ENCODE data around the gene COL19A1. TPM values are rescaled to one million over a fixed set of nuclear protein-coding genes. Genes with fewer than 3 reads are reported as not detected.

Gene COL19A1
- total RNA-seq, 1 donor from 2014 or later = not detected

DNA sequence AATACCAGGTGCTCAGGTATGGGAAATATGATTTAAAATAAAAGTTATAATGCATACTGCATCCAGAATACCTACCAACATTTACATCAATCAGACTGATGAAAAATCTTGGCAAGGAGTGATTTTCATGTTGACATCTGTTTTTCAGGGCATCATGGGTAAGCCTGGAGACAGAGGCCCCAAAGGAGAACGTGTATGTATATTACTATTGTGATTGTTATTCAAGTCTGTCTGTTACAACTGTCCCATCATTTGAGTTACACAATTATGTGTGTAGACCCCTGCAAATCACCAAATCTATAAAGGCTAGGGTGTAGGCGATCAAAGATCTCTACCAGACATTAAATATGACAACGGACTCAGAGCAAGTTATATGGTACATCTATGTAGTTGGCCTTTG is 318.4 kb downstream of the COL19A1 start:
- H3K27me3 ChIP-seq = no peaks in the 10 kb centered on the region
- intact Hi-C loops (cut with DNase I) = no loop called here
- no peaks in the 10 kb centered on the region for H3K36me3 ChIP-seq
- no peaks in the 10 kb centered on the region for H3K4me1 ChIP-seq
- ATAC-seq (no peak), DNase-seq (no peak)
- no peak overlapping the region for H3K27ac ChIP-seq
- H3K9me3 ChIP-seq = no peaks in the 10 kb centered on the region
- TF ChIP-seq CTCF (IDR thresholded peaks at IDR 0.05) = no peak
- no peak overlapping the region for H3K4me3 ChIP-seq

DNA sequence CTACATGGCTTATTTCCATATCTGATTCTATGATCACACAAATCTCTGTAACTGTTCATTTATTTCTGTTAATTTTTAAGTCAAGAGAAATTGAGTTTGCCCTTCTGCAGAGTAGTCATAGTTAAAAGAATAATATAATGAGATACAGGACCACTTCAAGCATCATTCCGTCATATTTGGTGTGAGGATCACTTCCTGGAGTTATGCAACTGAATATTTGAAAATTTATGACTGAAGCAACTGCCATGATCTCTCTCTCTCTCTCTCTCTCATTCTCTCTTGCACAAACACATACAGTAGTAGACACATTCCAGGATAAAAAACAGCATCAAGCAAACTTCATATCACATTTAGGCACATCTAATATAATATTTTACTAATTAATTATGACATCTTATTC is 320.1 kb downstream of the COL19A1 start:
- no peaks in the 10 kb centered on the region for H3K4me1 ChIP-seq
- H3K27ac ChIP-seq = no peak overlapping the region
- TF ChIP-seq CTCF (IDR thresholded peaks at IDR 0.05) = no peak
- no peak overlapping the region for H3K4me3 ChIP-seq
- no peaks in the 10 kb centered on the region for H3K9me3 ChIP-seq
- no peaks in the 10 kb centered on the region for H3K27me3 ChIP-seq
- ATAC-seq (no peak), DNase-seq (no peak)
- intact Hi-C loops (cut with DNase I) = no loop called here
- no peaks in the 10 kb centered on the region for H3K36me3 ChIP-seq

DNA sequence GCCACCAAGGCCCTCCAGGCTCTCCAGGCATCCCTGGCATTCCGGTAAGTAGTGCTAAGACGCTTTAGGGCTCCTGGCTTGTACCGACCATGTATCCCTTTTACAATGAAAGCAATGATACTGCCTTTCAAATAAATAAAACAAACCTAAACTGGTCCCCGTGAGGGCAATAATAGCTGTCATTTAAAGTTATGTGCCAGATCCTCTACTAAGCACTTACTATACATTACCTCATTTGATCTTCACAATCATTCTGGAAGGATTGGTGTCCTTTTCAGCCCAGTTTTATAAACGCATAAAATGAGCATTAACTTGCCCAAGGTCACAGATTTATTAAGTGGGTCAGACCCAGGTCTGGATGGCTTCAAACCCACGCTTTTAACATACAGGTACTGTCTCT is 321.8 kb downstream of the COL19A1 start:
- Histone ChIP-seq H3K27me3 (no peaks in the 10 kb centered on the region), H3K4me1 (no peaks in the 10 kb centered on the region), H3K27ac (no peak overlapping the region), H3K36me3 (no peaks in the 10 kb centered on the region), H3K4me3 (no peak overlapping the region), H3K9me3 (no peaks in the 10 kb centered on the region)
- no peak for TF ChIP-seq CTCF (IDR thresholded peaks at IDR 0.05)
- DNase-seq (no peak), ATAC-seq (no peak)
- intact Hi-C loops (cut with DNase I) = no loop called here

- Histone ChIP-seq H3K4me1 (no peaks in the 10 kb centered on the region), H3K27ac (no peak overlapping the region), H3K4me3 (no peak overlapping the region), H3K36me3 (no peaks in the 10 kb centered on the region), H3K9me3 (no peaks in the 10 kb centered on the region), H3K27me3 (peaks cover 4% of the 10 kb centered on the region)
- no peak for DNase-seq
- ATAC-seq = no peak
- TF ChIP-seq CTCF (IDR thresholded peaks at IDR 0.05) = no peak
- intact Hi-C loops (cut with DNase I) = no loop called here
Observed at GRCh38 chr6:70194421-70194820, 328.1 kb downstream of the COL19A1 start.

GRCh38 chr6:70196531-70196930 is 330.2 kb downstream of the COL19A1 start:
- Histone ChIP-seq H3K27ac (no peak overlapping the region), H3K9me3 (no peaks in the 10 kb centered on the region), H3K4me3 (no peak overlapping the region), H3K4me1 (no peaks in the 10 kb centered on the region), H3K27me3 (peaks cover 4% of the 10 kb centered on the region), H3K36me3 (no peaks in the 10 kb centered on the region)
- intact Hi-C loops (cut with DNase I) = no loop called here
- DNase-seq (no peak), ATAC-seq (no peak)
- no peak for TF ChIP-seq CTCF (IDR thresholded peaks at IDR 0.05)

GRCh38 chr6:70198785-70199184 is 332.4 kb downstream of the COL19A1 start:
- H3K36me3 ChIP-seq = no peaks in the 10 kb centered on the region
- intact Hi-C loops (cut with DNase I) = no loop called here
- H3K9me3 ChIP-seq = no peaks in the 10 kb centered on the region
- ATAC-seq = no peak
- DNase-seq = no peak
- no peak overlapping the region for H3K4me3 ChIP-seq
- TF ChIP-seq CTCF (IDR thresholded peaks at IDR 0.05) = no peak
- peaks cover 4% of the 10 kb centered on the region for H3K27me3 ChIP-seq
- H3K27ac ChIP-seq = no peak overlapping the region
- no peaks in the 10 kb centered on the region for H3K4me1 ChIP-seq
